Hepatocyte (in vitro differentiated cells): Measurements from ENCODE around the gene NAPA. TPM values are rescaled to one million over a fixed set of nuclear protein-coding genes. Genes with fewer than 3 reads are reported as not detected.
A peak's percentile ranks its signal among the peaks of the same experiment; 100 is the strongest.

Source experiments
- DNase-seq: peaks from one replicate; pipeline ENCODE4 v3.0.0-alpha.2; 2016; ENCODE audit warnings: low spot score
- H2AFZ ChIP-seq: fragments of 200-600 bp; sonication (generic); 2 replicates; pipeline ENCODE4 v1.6.0; 2016; ENCODE audit warnings: antibody characterized with exemption, mild to moderate bottlenecking
- H3K27ac ChIP-seq: fragments of 200-600 bp; sonication (generic); 2 replicates; pipeline ENCODE4 v1.5.1; 2016; ENCODE audit warnings: mild to moderate bottlenecking
- H3K27me3 ChIP-seq: fragments of 200-600 bp; sonication (generic); 2 replicates; pipeline ENCODE4 v1.6.1; 2016
- H3K36me3 ChIP-seq: fragments of 200-600 bp; sonication (generic); replicated peaks from 2 replicates; pipeline ENCODE4 v1.5.1; 2016; ENCODE audit warnings: low read depth; ENCODE audit not compliant: insufficient read depth
- H3K4me1 ChIP-seq: fragments of 200-600 bp; sonication (generic); 2 replicates; pipeline ENCODE4 v1.5.1; 2016; ENCODE audit warnings: mild to moderate bottlenecking, moderate library complexity; ENCODE audit not compliant: insufficient read depth
- H3K4me2 ChIP-seq: fragments of 200-600 bp; sonication (generic); 2 replicates; pipeline ENCODE4 v1.6.0; 2016
- H3K4me3 ChIP-seq: fragments of 200-600 bp; sonication (generic); 2 replicates; pipeline ENCODE4 v1.5.1; 2016; ENCODE audit warnings: mild to moderate bottlenecking
- H3K79me2 ChIP-seq: fragments of 200-600 bp; sonication (generic); 2 replicates; pipeline ENCODE4 v1.6.0; 2017; ENCODE audit warnings: mild to moderate bottlenecking
- H3K9me2 ChIP-seq: fragments of 200-600 bp; sonication (generic); replicated peaks from 2 replicates; pipeline ENCODE4 v1.6.0; 2017; ENCODE audit warnings: mild to moderate bottlenecking; ENCODE audit not compliant: insufficient read depth
- H3K9me3 ChIP-seq: fragments of 200-600 bp; sonication (generic); 2 replicates; pipeline ENCODE4 v1.5.1; 2016; ENCODE audit warnings: low read depth, mild to moderate bottlenecking
- H4K20me1 ChIP-seq: fragments of 200-600 bp; sonication (generic); 2 replicates; pipeline ENCODE4 v1.6.0; 2016; ENCODE audit warnings: mild to moderate bottlenecking; ENCODE audit not compliant: insufficient read depth, poor library complexity, severe bottlenecking
- EZH2 ChIP-seq: fragments of 200-600 bp; sonication (generic); IDR thresholded peaks from 2 replicates; pipeline ENCODE4 v1.6.1; 2016; ENCODE audit warnings: antibody characterized with exemption, mild to moderate bottlenecking, borderline replicate concordance
- EZH2phosphoT487 ChIP-seq: fragments of 200-600 bp; sonication (generic); IDR thresholded peaks from one replicate; pipeline ENCODE4 v1.6.1; 2018; ENCODE audit warnings: antibody characterized with exemption, mild to moderate bottlenecking, low read depth, moderate library complexity; ENCODE audit not compliant: unreplicated experiment, severe bottlenecking
- WGBS: methylation state at CpG from one replicate; pipeline ENCODE4 v1.1.6; 2016; ENCODE audit warnings: low lambda C conversion rate; ENCODE audit errors: missing lambda C conversion rate; 5-methylcytosine and 5-hydroxymethylcytosine counted together
- polyA plus RNA-seq: library from polyadenylated mRNA; unstranded; fragments of >200 nt; fragmentation: Nextera tagmentation; extraction: Ambion mirVana; gene quantifications from 2 replicates; pipeline ENCODE4 v1.2.1, GENCODE V29; 2016
- total RNA-seq: library from RNA; depleted of rRNA; stranded (reverse); fragments of >200 nt; gene quantifications from 2 replicates; pipeline ENCODE4 v1.2.3, GENCODE V29; 2014
- TF ChIP-seq, protein P1 (sequence below): fragments of 200-600 bp; sonication (generic); IDR thresholded peaks from 2 replicates; pipeline ENCODE4 v1.5.1; 2016; ENCODE audit warnings: antibody characterized with exemption, mild to moderate bottlenecking; ENCODE audit not compliant: poor library complexity

Gene NAPA
- total and polyA plus RNA-seq, 2 experiments from 2014 or later = 106 to 192 TPM

DNA sequence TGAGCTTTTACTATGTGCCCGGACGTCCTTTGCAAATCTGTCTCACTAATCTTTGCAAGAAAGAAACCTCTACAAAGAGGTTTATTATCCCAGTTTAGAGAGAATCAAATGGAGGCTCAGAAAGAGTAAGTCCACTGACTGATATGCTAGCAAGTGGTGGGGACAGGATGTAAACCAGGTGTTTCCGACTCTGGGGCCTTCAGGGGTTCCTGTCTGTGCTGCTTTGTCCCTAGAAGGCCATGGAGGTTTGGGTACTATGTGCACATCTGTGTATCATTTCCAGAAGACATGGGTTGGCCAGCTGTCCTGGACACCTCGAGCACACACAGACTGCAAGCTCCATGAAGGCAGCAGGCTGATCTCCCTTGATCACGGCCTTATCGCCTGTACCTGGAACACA is 29.7 kb downstream of the NAPA start:
- Histone ChIP-seq H3K79me2 (no peaks in the 10 kb centered on the region), H3K27me3 (no peaks in the 10 kb centered on the region), H3K9me3 (no peaks in the 10 kb centered on the region), H3K27ac (peak overlapping the region; percentile 90), H3K4me2 (peak overlapping the region; percentile 82), H3K36me3 (no peaks in the 10 kb centered on the region), H3K4me1 (peaks cover 6% of the 10 kb centered on the region), H4K20me1 (no peaks in the 10 kb centered on the region), H2AFZ (no peak overlapping the region), H3K4me3 (no peak overlapping the region), H3K9me2 (no peaks in the 10 kb centered on the region)
- no peak for DNase-seq
- TF ChIP-seq EZH2phosphoT487 = no peak
- TF ChIP-seq, protein P1, sequence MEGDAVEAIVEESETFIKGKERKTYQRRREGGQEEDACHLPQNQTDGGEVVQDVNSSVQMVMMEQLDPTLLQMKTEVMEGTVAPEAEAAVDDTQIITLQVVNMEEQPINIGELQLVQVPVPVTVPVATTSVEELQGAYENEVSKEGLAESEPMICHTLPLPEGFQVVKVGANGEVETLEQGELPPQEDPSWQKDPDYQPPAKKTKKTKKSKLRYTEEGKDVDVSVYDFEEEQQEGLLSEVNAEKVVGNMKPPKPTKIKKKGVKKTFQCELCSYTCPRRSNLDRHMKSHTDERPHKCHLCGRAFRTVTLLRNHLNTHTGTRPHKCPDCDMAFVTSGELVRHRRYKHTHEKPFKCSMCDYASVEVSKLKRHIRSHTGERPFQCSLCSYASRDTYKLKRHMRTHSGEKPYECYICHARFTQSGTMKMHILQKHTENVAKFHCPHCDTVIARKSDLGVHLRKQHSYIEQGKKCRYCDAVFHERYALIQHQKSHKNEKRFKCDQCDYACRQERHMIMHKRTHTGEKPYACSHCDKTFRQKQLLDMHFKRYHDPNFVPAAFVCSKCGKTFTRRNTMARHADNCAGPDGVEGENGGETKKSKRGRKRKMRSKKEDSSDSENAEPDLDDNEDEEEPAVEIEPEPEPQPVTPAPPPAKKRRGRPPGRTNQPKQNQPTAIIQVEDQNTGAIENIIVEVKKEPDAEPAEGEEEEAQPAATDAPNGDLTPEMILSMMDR = no peak
- TF ChIP-seq EZH2 = no peak
- WGBS = 96% methylated on average over 6 of the region's 6 CpGs

DNA sequence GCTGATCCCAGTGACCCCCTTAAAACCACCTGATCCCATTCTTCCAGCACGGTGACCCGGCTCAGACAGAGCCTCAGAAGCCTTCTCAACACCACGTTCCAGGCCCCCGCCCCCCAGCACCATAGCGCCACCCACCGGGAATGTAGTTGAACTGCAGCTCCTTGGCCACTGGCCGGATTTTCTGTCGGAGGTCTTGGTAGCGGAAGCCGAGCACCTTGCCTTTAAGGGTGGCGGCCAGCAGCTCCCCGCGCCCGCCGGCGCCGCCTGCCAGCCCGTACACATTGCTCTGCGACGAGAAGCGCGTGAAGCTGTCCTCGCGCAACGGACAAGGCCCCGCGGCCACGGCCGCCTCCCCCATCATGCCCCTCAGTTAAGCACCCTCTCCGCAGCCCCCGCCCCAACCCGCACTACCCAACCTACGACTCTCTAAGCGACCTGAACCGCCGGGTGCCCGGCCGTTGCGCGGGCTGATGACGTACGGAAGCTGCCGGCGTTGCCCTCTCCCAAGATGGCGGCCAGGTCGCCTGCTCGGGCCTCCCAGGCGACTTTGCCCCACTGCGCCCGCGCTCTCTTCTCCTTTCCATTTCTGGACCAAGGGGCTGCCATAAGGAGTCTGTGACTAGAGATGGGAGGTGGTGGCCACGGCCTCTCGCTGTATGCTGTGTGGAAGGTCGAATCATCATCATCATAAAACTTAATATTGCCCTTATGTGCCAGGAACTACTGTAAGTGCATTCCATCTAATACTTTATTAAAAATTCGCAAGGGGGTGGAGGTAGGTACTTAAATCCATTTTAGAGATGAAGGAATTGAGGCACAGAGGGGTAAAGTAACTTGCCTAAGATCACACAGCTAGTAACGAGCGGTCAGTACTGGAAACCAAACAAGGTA is 30.8 kb downstream of the NAPA start, which contains the start of gene KPTN:
KPTN (minus strand) TSS at position 420 of the 891 bp plus-strand sequence; CDS start at position 361, 59 bp downstream.
- Histone ChIP-seq H3K27ac (peak within 1 kb of the TSS; percentile 90), H3K9me3 (no peaks in the 10 kb centered on the region), H3K79me2 (no peaks in the 10 kb centered on the region), H3K4me2 (peak within 1 kb of the TSS; percentile 82), H3K4me3 (peak within 1 kb of the TSS; percentile 60), H3K4me1 (peaks cover 6% of the 10 kb centered on the region), H3K27me3 (no peaks in the 10 kb centered on the region), H4K20me1 (no peaks in the 10 kb centered on the region), H3K9me2 (no peaks in the 10 kb centered on the region), H3K36me3 (no peaks in the 10 kb centered on the region), H2AFZ (peak within 1 kb of the TSS; percentile 85)
- peak; percentile 95 for DNase-seq
- WGBS = 6% methylated on average over 47 of the region's 57 CpGs
- TF ChIP-seq, protein P1 = peak; percentile 98
- TF ChIP-seq EZH2 = no peak
- no peak for TF ChIP-seq EZH2phosphoT487

DNA sequence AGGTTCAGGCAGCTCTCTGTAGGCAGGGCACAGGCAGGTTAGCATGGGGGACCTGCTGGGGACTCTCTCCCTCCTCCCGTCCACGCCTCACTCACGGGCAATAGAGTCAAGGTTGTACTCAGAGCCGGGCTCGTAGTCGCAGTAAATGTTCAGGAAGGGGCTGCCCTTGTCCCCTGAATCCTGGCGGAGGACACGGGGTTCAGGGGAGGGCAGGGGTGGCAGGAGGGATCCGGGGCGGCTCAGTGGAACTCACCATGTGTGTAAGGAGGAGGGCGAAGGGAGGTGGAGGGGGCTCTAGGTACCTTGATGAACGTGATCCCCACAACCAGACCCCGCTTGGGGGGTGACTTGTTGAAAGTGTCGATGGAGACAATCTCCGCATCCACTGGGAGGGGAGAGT is 31.7 kb downstream of the NAPA start:
- H3K36me3 ChIP-seq = no peaks in the 10 kb centered on the region
- no peak for DNase-seq
- H3K79me2 ChIP-seq = no peaks in the 10 kb centered on the region
- no peaks in the 10 kb centered on the region for H3K9me2 ChIP-seq
- WGBS = 93% methylated on average over 15 of the region's 15 CpGs
- H3K27ac ChIP-seq = no peak overlapping the region
- H3K27me3 ChIP-seq = no peaks in the 10 kb centered on the region
- peak overlapping the region; percentile 5 for H2AFZ ChIP-seq
- peaks cover 6% of the 10 kb centered on the region for H3K4me1 ChIP-seq
- no peak for TF ChIP-seq EZH2
- TF ChIP-seq EZH2phosphoT487 = no peak
- TF ChIP-seq, protein P1 = no peak
- peak overlapping the region; percentile 82 for H3K4me2 ChIP-seq
- no peak overlapping the region for H3K4me3 ChIP-seq
- H4K20me1 ChIP-seq = no peaks in the 10 kb centered on the region
- H3K9me3 ChIP-seq = no peaks in the 10 kb centered on the region
